ENCODE data around the gene SPTSSA.
"Not testable (repeated sequence)": the region's sequence is repeated elsewhere in the genome, so short reads cannot be mapped to it uniquely, and the experiment has no call there.

The SPTSSA gene

GRCh38 chr14:34462132-34462893 lies at the start of gene SPTSSA:
TSS of gene SPTSSA (minus strand) at chr14:34462240. CDS start at chr14:34462207, 33 bp downstream.
- Mint-ChIP-seq H3K9me3 (ENCODE audit: low read depth) (no peaks in the 10 kb centered on the region), H3K4me1 (ENCODE audit: low read depth) (peaks cover 16% of the 10 kb centered on the region), H3K27ac (peak within 1 kb of the TSS; percentile 73), H3K36me3 (peaks cover under 1% of the 10 kb centered on the region), H3K27me3 (no peaks in the 10 kb centered on the region), H3K4me3 (peak within 1 kb of the TSS; percentile 92)

GRCh38 chr14:34507884-34508283 lies 45.8 kb upstream of the SPTSSA start:
- Mint-ChIP-seq H3K27ac (no peak overlapping the region), H3K36me3 (no peaks in the 10 kb centered on the region), H3K4me1 (ENCODE audit: low read depth) (no peaks in the 10 kb centered on the region), H3K27me3 (no peaks in the 10 kb centered on the region), H3K4me3 (no peak overlapping the region), H3K9me3 (ENCODE audit: low read depth) (no peaks in the 10 kb centered on the region)

GRCh38 chr14:34507459-34507858 lies 45.4 kb upstream of the SPTSSA start:
- H3K27me3 Mint-ChIP-seq, result no peaks in the 10 kb centered on the region
- no peaks in the 10 kb centered on the region for H3K36me3 Mint-ChIP-seq
- H3K4me3 Mint-ChIP-seq, result no peak overlapping the region
- no peaks in the 10 kb centered on the region for H3K4me1 Mint-ChIP-seq (ENCODE audit: low read depth)
- H3K27ac Mint-ChIP-seq, result no peak overlapping the region
- no peaks in the 10 kb centered on the region for H3K9me3 Mint-ChIP-seq (ENCODE audit: low read depth)

- H3K36me3 Mint-ChIP-seq; H3K27me3 Mint-ChIP-seq; H3K9me3 Mint-ChIP-seq (ENCODE audit: low read depth); H3K4me3 Mint-ChIP-seq; H3K27ac Mint-ChIP-seq; H3K4me1 Mint-ChIP-seq (ENCODE audit: low read depth): not testable (repeated sequence)
These were observed 43.1 kb upstream of the SPTSSA start for GRCh38 chr14:34505124-34505491.

GRCh38 chr14:34504027-34504426 lies 42.0 kb upstream of the SPTSSA start:
- H3K9me3 Mint-ChIP-seq (ENCODE audit: low read depth); H3K36me3 Mint-ChIP-seq; H3K27me3 Mint-ChIP-seq; H3K27ac Mint-ChIP-seq; H3K4me3 Mint-ChIP-seq; H3K4me1 Mint-ChIP-seq (ENCODE audit: low read depth): not testable (repeated sequence)

GRCh38 chr14:34502545-34503225 lies 40.6 kb upstream of the SPTSSA start:
- Mint-ChIP-seq H3K4me3 (no peak overlapping the region), H3K9me3 (ENCODE audit: low read depth) (no peaks in the 10 kb centered on the region), H3K4me1 (ENCODE audit: low read depth) (no peaks in the 10 kb centered on the region), H3K36me3 (no peaks in the 10 kb centered on the region), H3K27me3 (no peaks in the 10 kb centered on the region), H3K27ac (no peak overlapping the region)

GRCh38 chr14:34502001-34502400 lies 40.0 kb upstream of the SPTSSA start:
- Mint-ChIP-seq H3K36me3 (no peaks in the 10 kb centered on the region), H3K4me3 (no peak overlapping the region), H3K9me3 (ENCODE audit: low read depth) (no peaks in the 10 kb centered on the region), H3K27me3 (no peaks in the 10 kb centered on the region), H3K4me1 (ENCODE audit: low read depth) (no peaks in the 10 kb centered on the region), H3K27ac (no peak overlapping the region)

GRCh38 chr14:34501004-34501580 lies 39.1 kb upstream of the SPTSSA start:
- H3K36me3 Mint-ChIP-seq, result no peaks in the 10 kb centered on the region
- H3K4me3 Mint-ChIP-seq, result no peak overlapping the region
- no peaks in the 10 kb centered on the region for H3K9me3 Mint-ChIP-seq (ENCODE audit: low read depth)
- no peaks in the 10 kb centered on the region for H3K27me3 Mint-ChIP-seq
- H3K4me1 Mint-ChIP-seq (ENCODE audit: low read depth), result no peaks in the 10 kb centered on the region
- no peak overlapping the region for H3K27ac Mint-ChIP-seq

- Mint-ChIP-seq H3K4me3 (no peak overlapping the region), H3K9me3 (ENCODE audit: low read depth) (no peaks in the 10 kb centered on the region), H3K36me3 (no peaks in the 10 kb centered on the region), H3K27me3 (no peaks in the 10 kb centered on the region), H3K27ac (no peak overlapping the region), H3K4me1 (ENCODE audit: low read depth) (no peaks in the 10 kb centered on the region)
These were observed 36.8 kb upstream of the SPTSSA start for GRCh38 chr14:34498684-34499412.

- no peaks in the 10 kb centered on the region for H3K36me3 Mint-ChIP-seq
- no peaks in the 10 kb centered on the region for H3K27me3 Mint-ChIP-seq
- H3K4me1 Mint-ChIP-seq (ENCODE audit: low read depth), result no peaks in the 10 kb centered on the region
- no peak overlapping the region for H3K27ac Mint-ChIP-seq
- no peaks in the 10 kb centered on the region for H3K9me3 Mint-ChIP-seq (ENCODE audit: low read depth)
- H3K4me3 Mint-ChIP-seq, result no peak overlapping the region
These were observed 34.9 kb upstream of the SPTSSA start for GRCh38 chr14:34496679-34497513.

GRCh38 chr14:34496007-34496678 lies 34.1 kb upstream of the SPTSSA start:
- Mint-ChIP-seq H3K27me3 (no peaks in the 10 kb centered on the region), H3K9me3 (ENCODE audit: low read depth) (no peaks in the 10 kb centered on the region), H3K27ac (no peak overlapping the region), H3K4me3 (no peak overlapping the region), H3K36me3 (no peaks in the 10 kb centered on the region), H3K4me1 (ENCODE audit: low read depth) (no peaks in the 10 kb centered on the region)

- H3K27me3 Mint-ChIP-seq, result no peaks in the 10 kb centered on the region
- no peaks in the 10 kb centered on the region for H3K36me3 Mint-ChIP-seq
These were observed 27.3 kb upstream of the SPTSSA start for GRCh38 chr14:34489324-34489723.

GRCh38 chr14:34488528-34488927 lies 26.5 kb upstream of the SPTSSA start:
- no peaks in the 10 kb centered on the region for H3K36me3 Mint-ChIP-seq
- H3K9me3 Mint-ChIP-seq (ENCODE audit: low read depth), result no peaks in the 10 kb centered on the region
- no peaks in the 10 kb centered on the region for H3K4me1 Mint-ChIP-seq (ENCODE audit: low read depth)
- H3K27ac Mint-ChIP-seq, result no peak overlapping the region
- no peak overlapping the region for H3K4me3 Mint-ChIP-seq
- H3K27me3 Mint-ChIP-seq, result no peaks in the 10 kb centered on the region

More at GRCh38 chr14:34489324-34489723, 27.3 kb upstream of the SPTSSA start:
- Mint-ChIP-seq H3K4me3 (no peak overlapping the region), H3K9me3 (ENCODE audit: low read depth) (no peaks in the 10 kb centered on the region), H3K27ac (no peak overlapping the region), H3K4me1 (ENCODE audit: low read depth) (no peaks in the 10 kb centered on the region)

GRCh38 chr14:34484726-34485125 lies 22.7 kb upstream of the SPTSSA start:
- Mint-ChIP-seq H3K27ac (no peak overlapping the region), H3K27me3 (no peaks in the 10 kb centered on the region), H3K36me3 (no peaks in the 10 kb centered on the region), H3K4me1 (ENCODE audit: low read depth) (no peaks in the 10 kb centered on the region), H3K4me3 (no peak overlapping the region), H3K9me3 (ENCODE audit: low read depth) (no peaks in the 10 kb centered on the region)
